ENCODE measurements around the gene SYNDIG1. TPM values are rescaled to one million over a fixed set of nuclear protein-coding genes. Genes with fewer than 3 reads are reported as not detected.

The SYNDIG1 gene
- total RNA-seq, 2 experiments from 2014 or later: not detected

DNA sequence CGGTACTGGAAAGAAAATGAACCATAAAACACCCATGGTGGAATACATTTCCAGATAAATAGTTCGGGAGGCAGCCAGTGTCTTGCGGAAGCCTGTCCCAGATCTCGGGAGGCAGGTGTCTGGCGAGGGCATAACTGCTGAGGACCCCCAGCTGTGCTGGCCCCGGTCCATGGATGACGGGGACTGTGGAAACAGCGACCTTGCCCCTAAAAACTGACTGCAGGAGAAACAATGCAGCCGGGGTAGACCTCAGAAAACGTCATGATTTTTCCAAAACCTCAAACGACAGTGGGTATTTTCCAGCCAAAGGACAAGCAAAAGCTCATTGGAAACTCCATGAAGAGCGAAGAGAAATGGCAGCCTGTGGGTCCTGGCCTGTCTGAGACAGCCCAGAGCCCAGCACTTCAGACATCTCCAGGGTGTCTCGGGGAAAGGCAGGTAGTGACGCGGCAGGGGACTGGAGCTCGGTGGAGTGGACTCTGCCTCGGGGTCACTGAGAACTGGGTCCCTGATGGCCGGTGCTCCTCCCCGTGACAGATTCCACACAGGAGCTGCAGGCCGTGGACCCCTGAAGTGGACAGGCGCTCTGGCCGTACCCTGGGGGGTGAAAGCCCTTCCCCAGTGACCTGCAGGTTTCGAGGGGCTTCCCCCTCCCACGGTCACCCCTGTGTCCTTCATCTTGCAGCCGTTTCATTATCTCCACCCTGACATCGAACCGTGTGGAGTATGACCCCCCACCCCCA is 188.6 kb downstream of the SYNDIG1 start:
- no peaks in the 10 kb centered on the region for H4K20me1 ChIP-seq (ENCODE audit: insufficient read depth, low read length)
- no peak overlapping the region for H3K27ac ChIP-seq (ENCODE audit: low read depth, low read length, poor library complexity, severe bottlenecking)
- no peaks in the 10 kb centered on the region for H3K4me1 ChIP-seq (ENCODE audit: insufficient read depth, low read length, poor library complexity, severe bottlenecking)
- ChIA-PET CTCF (ENCODE audit: unreplicated experiment) (no interaction called here), POLR2A (no interaction called here)
- no TSS peak for BruUV-seq (replicated peaks)
- no peak overlapping the region for H3K4me3 ChIP-seq (ENCODE audit: low read depth, low read length, poor library complexity, severe bottlenecking)
- no peak for TF ChIP-seq EZH2phosphoT487 (IDR thresholded peaks at IDR 0.05; ENCODE audit: borderline replicate concordance, low read depth, low read length)
- TF ChIP-seq, protein P1, sequence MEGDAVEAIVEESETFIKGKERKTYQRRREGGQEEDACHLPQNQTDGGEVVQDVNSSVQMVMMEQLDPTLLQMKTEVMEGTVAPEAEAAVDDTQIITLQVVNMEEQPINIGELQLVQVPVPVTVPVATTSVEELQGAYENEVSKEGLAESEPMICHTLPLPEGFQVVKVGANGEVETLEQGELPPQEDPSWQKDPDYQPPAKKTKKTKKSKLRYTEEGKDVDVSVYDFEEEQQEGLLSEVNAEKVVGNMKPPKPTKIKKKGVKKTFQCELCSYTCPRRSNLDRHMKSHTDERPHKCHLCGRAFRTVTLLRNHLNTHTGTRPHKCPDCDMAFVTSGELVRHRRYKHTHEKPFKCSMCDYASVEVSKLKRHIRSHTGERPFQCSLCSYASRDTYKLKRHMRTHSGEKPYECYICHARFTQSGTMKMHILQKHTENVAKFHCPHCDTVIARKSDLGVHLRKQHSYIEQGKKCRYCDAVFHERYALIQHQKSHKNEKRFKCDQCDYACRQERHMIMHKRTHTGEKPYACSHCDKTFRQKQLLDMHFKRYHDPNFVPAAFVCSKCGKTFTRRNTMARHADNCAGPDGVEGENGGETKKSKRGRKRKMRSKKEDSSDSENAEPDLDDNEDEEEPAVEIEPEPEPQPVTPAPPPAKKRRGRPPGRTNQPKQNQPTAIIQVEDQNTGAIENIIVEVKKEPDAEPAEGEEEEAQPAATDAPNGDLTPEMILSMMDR (conservative IDR thresholded peaks at IDR 0.05; ENCODE audit: low read length): no peak
- H3K9me2 ChIP-seq (ENCODE audit: insufficient read depth, low read length): no peaks in the 10 kb centered on the region
- intact Hi-C loops (cut with micrococcal nuclease; ENCODE audit: unreplicated experiment): no loop called here
- H3K36me3 ChIP-seq (ENCODE audit: insufficient read depth, low read length): no peaks in the 10 kb centered on the region
- H3K79me2 ChIP-seq (ENCODE audit: insufficient read depth, low read depth, low read length): no peaks in the 10 kb centered on the region
- no peak for DNase-seq (ENCODE audit: low spot score)
- H2AFZ ChIP-seq (ENCODE audit: low read length): no peak overlapping the region
- no peaks in the 10 kb centered on the region for H3K9me3 ChIP-seq (ENCODE audit: low read length)
- H3K4me2 ChIP-seq (ENCODE audit: low read length): no peak overlapping the region

DNA sequence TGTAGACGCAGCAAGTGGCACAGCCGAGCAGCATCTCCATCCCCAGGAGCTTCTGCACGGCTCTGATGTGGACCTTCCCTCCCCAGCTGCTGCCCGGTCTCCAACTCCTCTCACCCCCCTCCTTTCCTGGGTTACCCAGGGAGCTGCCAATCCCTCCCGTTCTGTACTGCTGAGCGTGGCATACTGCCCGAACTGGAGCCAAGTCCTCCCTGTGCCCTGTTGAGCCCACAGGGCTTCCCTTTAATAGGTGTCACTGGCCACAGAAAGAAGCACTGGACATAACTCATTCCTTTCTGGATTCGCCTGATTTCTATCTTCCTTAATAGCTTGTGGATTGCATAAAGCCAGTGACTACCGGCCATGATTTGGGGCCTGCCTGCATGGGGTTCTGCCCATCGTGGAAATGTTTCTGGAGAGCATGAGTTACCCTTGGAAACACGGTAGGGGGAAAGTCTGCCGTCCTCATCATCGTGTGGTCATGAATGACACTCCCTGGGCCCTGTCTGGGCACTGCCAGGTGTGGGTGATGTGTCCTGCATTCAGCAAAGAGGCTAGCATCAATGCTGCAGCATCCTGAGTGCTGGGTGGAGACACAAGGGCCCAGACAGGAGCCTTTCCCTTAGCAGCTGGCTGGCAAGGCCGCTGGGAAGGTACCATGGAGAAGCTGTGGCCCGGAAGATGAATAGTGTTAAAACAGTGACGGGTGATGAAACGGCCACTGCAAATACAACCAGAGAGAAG is 189.7 kb downstream of the SYNDIG1 start:
- ChIA-PET CTCF (ENCODE audit: unreplicated experiment) (no interaction called here), POLR2A (no interaction called here)
- TF ChIP-seq, protein P1 (conservative IDR thresholded peaks at IDR 0.05; ENCODE audit: low read length): no peak
- TF ChIP-seq EZH2phosphoT487 (IDR thresholded peaks at IDR 0.05; ENCODE audit: borderline replicate concordance, low read depth, low read length): no peak
- no TSS peak for BruUV-seq (replicated peaks)
- intact Hi-C loops (cut with micrococcal nuclease; ENCODE audit: unreplicated experiment): no loop called here
- no peak overlapping the region for H3K4me3 ChIP-seq (ENCODE audit: low read depth, low read length, poor library complexity, severe bottlenecking)
- DNase-seq (ENCODE audit: low spot score): no peak
- no peak overlapping the region for H3K27ac ChIP-seq (ENCODE audit: low read depth, low read length, poor library complexity, severe bottlenecking)
- no peak overlapping the region for H2AFZ ChIP-seq (ENCODE audit: low read length)
- H3K79me2 ChIP-seq (ENCODE audit: insufficient read depth, low read depth, low read length): no peaks in the 10 kb centered on the region
- no peaks in the 10 kb centered on the region for H3K36me3 ChIP-seq (ENCODE audit: insufficient read depth, low read length)
- H3K9me2 ChIP-seq (ENCODE audit: insufficient read depth, low read length): no peaks in the 10 kb centered on the region
- H3K4me1 ChIP-seq (ENCODE audit: insufficient read depth, low read length, poor library complexity, severe bottlenecking): no peaks in the 10 kb centered on the region
- no peak overlapping the region for H3K4me2 ChIP-seq (ENCODE audit: low read length)
- no peaks in the 10 kb centered on the region for H3K9me3 ChIP-seq (ENCODE audit: low read length)
- H4K20me1 ChIP-seq (ENCODE audit: insufficient read depth, low read length): no peaks in the 10 kb centered on the region

DNA sequence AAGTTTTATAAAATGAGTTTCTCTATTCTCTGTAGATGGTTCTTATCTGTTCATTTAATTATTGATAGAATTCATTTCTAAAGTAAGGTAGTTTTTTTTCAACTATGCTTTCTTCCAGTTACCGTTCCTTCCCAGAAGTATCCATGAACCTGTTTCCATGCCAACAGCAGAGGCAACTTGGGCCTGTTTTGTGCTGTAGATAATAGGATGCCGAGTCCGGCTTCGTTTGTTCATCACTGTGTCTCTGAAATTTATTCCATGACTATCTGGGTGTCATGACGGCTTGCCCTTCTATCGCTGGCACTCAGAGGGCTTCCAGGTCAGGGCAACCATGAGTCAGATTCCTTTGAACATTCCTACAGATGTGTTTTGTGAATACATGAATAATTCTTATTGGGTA is 190.4 kb downstream of the SYNDIG1 start:
- no peaks in the 10 kb centered on the region for H3K9me3 ChIP-seq (ENCODE audit: low read length)
- no peaks in the 10 kb centered on the region for H3K36me3 ChIP-seq (ENCODE audit: insufficient read depth, low read length)
- POLR2A ChIA-PET: no interaction called here
- H3K4me3 ChIP-seq (ENCODE audit: low read depth, low read length, poor library complexity, severe bottlenecking): no peak overlapping the region
- H3K4me1 ChIP-seq (ENCODE audit: insufficient read depth, low read length, poor library complexity, severe bottlenecking): no peaks in the 10 kb centered on the region
- DNase-seq (ENCODE audit: low spot score): no peak
- intact Hi-C loops (cut with micrococcal nuclease; ENCODE audit: unreplicated experiment): no loop called here
- no peak overlapping the region for H3K27ac ChIP-seq (ENCODE audit: low read depth, low read length, poor library complexity, severe bottlenecking)
- H4K20me1 ChIP-seq (ENCODE audit: insufficient read depth, low read length): no peaks in the 10 kb centered on the region
- H3K9me2 ChIP-seq (ENCODE audit: insufficient read depth, low read length): no peaks in the 10 kb centered on the region
- BruUV-seq (replicated peaks): no TSS peak
- no peak for TF ChIP-seq EZH2phosphoT487 (IDR thresholded peaks at IDR 0.05; ENCODE audit: borderline replicate concordance, low read depth, low read length)
- TF ChIP-seq, protein P1 (conservative IDR thresholded peaks at IDR 0.05; ENCODE audit: low read length): no peak
- H3K79me2 ChIP-seq (ENCODE audit: insufficient read depth, low read depth, low read length): no peaks in the 10 kb centered on the region
- CTCF ChIA-PET (ENCODE audit: unreplicated experiment): no interaction called here
- H3K4me2 ChIP-seq (ENCODE audit: low read length): no peak overlapping the region
- H2AFZ ChIP-seq (ENCODE audit: low read length): no peak overlapping the region
